PC-9 (cell line): Measurements from ENCODE around the gene PQBP1. TPM values are rescaled to one million over a fixed set of nuclear protein-coding genes. Genes with fewer than 3 reads are reported as not detected.

Source experiments
- BruUV-seq: library from RNA; stranded (reverse); fragments of 400-500 nt; replicated peaks from 2 replicates; lab custom pipeline; 2021; lab: Mats Ljungman, UMichigan
- CTCF ChIA-PET: fragments of 300-600 bp; sonication (Branson Sonifier 250); formaldehyde crosslinking; loops from one replicate; lab custom pipeline; 2022; ENCODE audit warnings: antibody characterized with exemption; lab: Charles Lee
- POLR2A ChIA-PET: fragments of 300-600 bp; sonication (Branson Sonifier 250); formaldehyde crosslinking; loops from one replicate; lab custom pipeline; 2022; ENCODE audit warnings: antibody characterized with exemption; ENCODE audit not compliant: unreplicated experiment; lab: Charles Lee
- DNase-seq, 2 experiments: peaks; one replicate each; pipeline versions ENCODE4 v3.0.0 to v3.0.0-alpha.2; 2015 to 2022; ENCODE audit warnings: mixed read lengths in 1 of 2
- H2AFZ ChIP-seq: fragments of 200-600 bp; sonication (generic); 2 replicates; pipeline ENCODE4 v1.8.1; 2017; ENCODE audit warnings: antibody characterized with exemption
- H3F3A ChIP-seq: fragments of 200-600 bp; sonication (generic); 2 replicates; pipeline ENCODE4 v1.8.1; 2017; ENCODE audit warnings: antibody characterized with exemption, mild to moderate bottlenecking, low read depth; ENCODE audit not compliant: insufficient read depth
- H3K27ac ChIP-seq: fragments of 200-600 bp; sonication (generic); 2 replicates; pipeline ENCODE4 v1.6.1; 2016; ENCODE audit warnings: mixed run types
- H3K27me3 ChIP-seq: fragments of 200-600 bp; sonication (generic); 2 replicates; pipeline ENCODE4 v1.6.1; 2016; ENCODE audit warnings: low read depth, mixed run types; ENCODE audit not compliant: insufficient read depth
- H3K36me3 ChIP-seq: fragments of 200-600 bp; sonication (generic); 2 replicates; pipeline ENCODE4 v1.6.1; 2016; ENCODE audit warnings: low read depth, mixed run types
- H3K4me1 ChIP-seq: fragments of 200-600 bp; sonication (generic); replicated peaks from 2 replicates; pipeline ENCODE4 v1.6.1; 2016; ENCODE audit warnings: mixed run types; ENCODE audit not compliant: insufficient read depth
- H3K4me2 ChIP-seq: fragments of 200-600 bp; sonication (generic); 2 replicates; pipeline ENCODE4 v1.6.1; 2017; ENCODE audit warnings: mixed run types
- H3K4me3 ChIP-seq: fragments of 200-600 bp; sonication (generic); 2 replicates; pipeline ENCODE4 v1.6.1; 2016; ENCODE audit warnings: mixed run types
- H3K79me2 ChIP-seq: fragments of 200-600 bp; sonication (generic); 2 replicates; pipeline ENCODE4 v1.6.1; 2017; ENCODE audit warnings: low read depth, mixed run types
- H3K9me2 ChIP-seq: fragments of 200-600 bp; sonication (generic); 2 replicates; pipeline ENCODE4 v1.8.1; 2017; ENCODE audit warnings: mild to moderate bottlenecking; ENCODE audit not compliant: insufficient read depth
- H3K9me3 ChIP-seq: fragments of 200-600 bp; sonication (generic); 2 replicates; pipeline ENCODE4 v1.8.1; 2016; ENCODE audit warnings: low read depth; ENCODE audit not compliant: insufficient read depth
- H4K20me1 ChIP-seq: fragments of 200-600 bp; sonication (generic); 2 replicates; pipeline ENCODE4 v1.8.1; 2017; ENCODE audit not compliant: insufficient read depth
- EZH2 ChIP-seq: fragments of 200-600 bp; sonication (generic); IDR thresholded peaks from 2 replicates; pipeline ENCODE4 v1.8.0; 2017; ENCODE audit warnings: antibody characterized with exemption, low read depth
- intact Hi-C: fragments of 100-400 bp; cut with micrococcal nuclease; formaldehyde crosslinking; loops from one replicate; pipeline ENCODE4 v1.10.0; 2022; ENCODE audit not compliant: unreplicated experiment
- total RNA-seq: library from RNA; stranded (reverse); gene quantifications from 2 replicates; pipeline ENCODE4 v1.2.3, GENCODE V29; 2021
- TF ChIP-seq, protein P1 (sequence below): fragments of 200-600 bp; sonication (generic); conservative IDR thresholded peaks from 2 replicates; pipeline ENCODE4 v1.6.1; 2017; ENCODE audit warnings: mixed run types, antibody characterized with exemption, mild to moderate bottlenecking, moderate library complexity

The PQBP1 gene
- total RNA-seq, 1 experiment from 2014 or later, result 36.4 TPM

DNA sequence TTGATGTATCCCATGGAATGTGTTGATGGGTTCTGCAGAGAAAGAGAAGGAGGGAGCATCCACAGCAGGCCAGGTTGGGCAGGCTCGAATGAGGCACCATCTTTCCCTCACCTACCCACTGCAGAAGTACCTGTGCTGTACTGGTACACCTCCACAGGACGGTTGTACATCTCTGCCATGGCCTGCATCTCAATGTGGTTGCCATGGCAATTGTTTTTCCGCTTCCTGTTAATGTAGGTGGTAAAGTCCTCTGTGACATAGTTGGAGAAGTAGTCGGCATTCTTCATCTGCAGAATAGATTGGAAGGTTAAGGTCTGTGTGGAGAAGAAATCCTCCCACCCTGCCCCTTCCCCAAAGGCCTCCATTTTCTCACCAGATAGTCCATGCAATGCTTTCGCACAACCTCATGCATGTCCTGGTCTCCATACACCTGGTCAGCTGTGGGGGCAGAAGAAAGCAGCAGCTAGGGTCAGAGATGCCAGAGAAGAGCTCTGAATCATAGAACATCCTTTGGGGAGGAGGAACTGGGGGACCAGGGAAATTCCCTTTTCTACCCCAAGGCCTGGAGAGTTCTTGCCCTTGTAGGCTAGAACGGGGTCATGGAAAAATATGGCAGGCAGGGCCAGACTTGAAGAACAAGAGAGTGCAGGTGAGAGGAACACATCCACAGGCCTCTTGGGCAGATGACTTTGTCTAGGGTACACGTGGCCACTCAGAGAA lies 37.0 kb downstream of the PQBP1 start:
- Histone ChIP-seq H2AFZ (no peak overlapping the region), H3K9me3 (no peaks in the 10 kb centered on the region), H3K36me3 (no peaks in the 10 kb centered on the region), H3K27ac (no peak overlapping the region), H3K4me2 (no peak overlapping the region), H3K4me3 (no peak overlapping the region), H3K4me1 (no peaks in the 10 kb centered on the region), H3F3A (no peaks in the 10 kb centered on the region), H3K79me2 (no peaks in the 10 kb centered on the region), H3K9me2 (no peaks in the 10 kb centered on the region), H4K20me1 (no peaks in the 10 kb centered on the region), H3K27me3 (no peaks in the 10 kb centered on the region)
- POLR2A ChIA-PET, result interaction anchor here (0.6 kb wide), 1 partner anchor 23 kb away, joined by 3 read pairs; no protein-coding TSS in a partner anchor
- DNase-seq, result no peak
- TF ChIP-seq, protein P1, sequence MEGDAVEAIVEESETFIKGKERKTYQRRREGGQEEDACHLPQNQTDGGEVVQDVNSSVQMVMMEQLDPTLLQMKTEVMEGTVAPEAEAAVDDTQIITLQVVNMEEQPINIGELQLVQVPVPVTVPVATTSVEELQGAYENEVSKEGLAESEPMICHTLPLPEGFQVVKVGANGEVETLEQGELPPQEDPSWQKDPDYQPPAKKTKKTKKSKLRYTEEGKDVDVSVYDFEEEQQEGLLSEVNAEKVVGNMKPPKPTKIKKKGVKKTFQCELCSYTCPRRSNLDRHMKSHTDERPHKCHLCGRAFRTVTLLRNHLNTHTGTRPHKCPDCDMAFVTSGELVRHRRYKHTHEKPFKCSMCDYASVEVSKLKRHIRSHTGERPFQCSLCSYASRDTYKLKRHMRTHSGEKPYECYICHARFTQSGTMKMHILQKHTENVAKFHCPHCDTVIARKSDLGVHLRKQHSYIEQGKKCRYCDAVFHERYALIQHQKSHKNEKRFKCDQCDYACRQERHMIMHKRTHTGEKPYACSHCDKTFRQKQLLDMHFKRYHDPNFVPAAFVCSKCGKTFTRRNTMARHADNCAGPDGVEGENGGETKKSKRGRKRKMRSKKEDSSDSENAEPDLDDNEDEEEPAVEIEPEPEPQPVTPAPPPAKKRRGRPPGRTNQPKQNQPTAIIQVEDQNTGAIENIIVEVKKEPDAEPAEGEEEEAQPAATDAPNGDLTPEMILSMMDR, result no peak
- TF ChIP-seq EZH2, result no peak
- intact Hi-C loops, result no loop called here
- no TSS peak for BruUV-seq
- CTCF ChIA-PET, result no interaction called here

DNA sequence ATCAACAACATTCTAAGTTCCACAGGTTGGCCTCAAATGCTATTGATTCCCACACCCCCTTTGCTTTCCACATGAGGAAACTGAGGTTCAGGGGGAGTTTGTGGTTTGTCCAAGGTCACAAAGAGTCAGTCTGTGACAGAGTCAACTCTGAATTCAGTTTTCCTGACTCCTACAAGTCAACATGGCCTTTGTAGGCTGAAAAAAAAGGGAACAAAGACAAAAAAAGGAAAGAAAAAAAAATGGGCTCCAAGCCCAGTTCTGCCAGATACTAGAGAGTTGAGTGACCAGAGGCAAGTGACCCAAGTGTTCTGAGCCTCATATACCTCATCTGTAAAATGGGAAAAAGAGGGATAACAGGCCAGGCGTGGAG lies 37.6 kb downstream of the PQBP1 start:
- H3K4me2 ChIP-seq, result no peak overlapping the region
- no peak for DNase-seq
- no peaks in the 10 kb centered on the region for H3K9me3 ChIP-seq
- H3K36me3 ChIP-seq, result no peaks in the 10 kb centered on the region
- CTCF ChIA-PET, result no interaction called here
- H3F3A ChIP-seq, result no peaks in the 10 kb centered on the region
- no peaks in the 10 kb centered on the region for H3K9me2 ChIP-seq
- H3K4me1 ChIP-seq, result no peaks in the 10 kb centered on the region
- no peaks in the 10 kb centered on the region for H4K20me1 ChIP-seq
- no peak overlapping the region for H3K27ac ChIP-seq
- POLR2A ChIA-PET, result no interaction called here
- H3K4me3 ChIP-seq, result no peak overlapping the region
- no TSS peak for BruUV-seq
- no peak overlapping the region for H2AFZ ChIP-seq
- intact Hi-C loops, result no loop called here
- no peaks in the 10 kb centered on the region for H3K27me3 ChIP-seq
- TF ChIP-seq, protein P1, result no peak
- no peak for TF ChIP-seq EZH2
- H3K79me2 ChIP-seq, result no peaks in the 10 kb centered on the region

DNA sequence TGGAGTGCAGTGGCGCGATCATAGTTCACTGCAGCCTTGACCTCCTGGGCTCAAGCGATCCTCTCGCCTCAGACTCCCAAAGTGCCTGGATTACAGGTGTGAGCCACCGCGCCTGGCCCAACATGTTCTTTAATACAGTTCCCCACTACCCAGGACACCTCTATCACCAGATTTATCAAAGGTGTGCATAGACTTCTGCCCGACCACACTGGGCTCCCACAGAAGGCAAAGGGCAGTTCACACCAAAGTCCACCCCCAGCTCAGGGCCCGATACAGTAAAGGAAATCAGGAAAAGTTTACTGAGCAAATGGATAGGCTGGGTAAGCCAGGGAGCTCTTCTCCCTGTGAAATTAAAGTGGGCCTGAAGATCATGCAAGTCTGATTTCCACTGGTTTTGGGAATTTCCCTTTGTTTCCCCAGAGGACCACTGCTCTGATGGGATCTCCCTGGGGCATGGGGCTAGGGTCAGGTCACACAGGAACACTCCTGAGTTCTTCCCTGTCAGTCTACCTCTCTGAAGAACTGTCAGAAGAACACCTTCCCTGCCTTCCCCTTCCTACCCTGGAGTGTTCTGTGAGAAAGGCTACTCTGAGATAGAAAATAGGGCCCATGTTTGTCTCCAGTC lies 38.8 kb downstream of the PQBP1 start:
- DNase-seq, result no peak
- Histone ChIP-seq H3K27ac (no peak overlapping the region), H3K9me3 (no peaks in the 10 kb centered on the region), H3K27me3 (no peaks in the 10 kb centered on the region), H3K4me3 (no peak overlapping the region), H3K79me2 (no peaks in the 10 kb centered on the region), H3K4me2 (no peak overlapping the region), H3K9me2 (no peaks in the 10 kb centered on the region), H4K20me1 (no peaks in the 10 kb centered on the region), H3K36me3 (no peaks in the 10 kb centered on the region), H2AFZ (no peak overlapping the region), H3F3A (no peaks in the 10 kb centered on the region), H3K4me1 (no peaks in the 10 kb centered on the region)
- ChIA-PET POLR2A (interaction anchor here (0.6 kb wide), 1 partner anchor 192 kb away, joined by 5 read pairs; no protein-coding TSS in a partner anchor), CTCF (no interaction called here)
- TF ChIP-seq, protein P1, result no peak
- intact Hi-C loops, result no loop called here
- no TSS peak for BruUV-seq
